Fibroblast of upper back skin (primary cell): ENCODE data around the gene FDXR.

Experiments used
- DNase-seq: peaks from one replicate; pipeline ENCODE4 v3.0.0-alpha.2; 2013

Gene FDXR

GRCh38 chr17:74893936-74894671, 21.3 kb upstream of the FDXR start:
- DNase-seq = no peak

DNA sequence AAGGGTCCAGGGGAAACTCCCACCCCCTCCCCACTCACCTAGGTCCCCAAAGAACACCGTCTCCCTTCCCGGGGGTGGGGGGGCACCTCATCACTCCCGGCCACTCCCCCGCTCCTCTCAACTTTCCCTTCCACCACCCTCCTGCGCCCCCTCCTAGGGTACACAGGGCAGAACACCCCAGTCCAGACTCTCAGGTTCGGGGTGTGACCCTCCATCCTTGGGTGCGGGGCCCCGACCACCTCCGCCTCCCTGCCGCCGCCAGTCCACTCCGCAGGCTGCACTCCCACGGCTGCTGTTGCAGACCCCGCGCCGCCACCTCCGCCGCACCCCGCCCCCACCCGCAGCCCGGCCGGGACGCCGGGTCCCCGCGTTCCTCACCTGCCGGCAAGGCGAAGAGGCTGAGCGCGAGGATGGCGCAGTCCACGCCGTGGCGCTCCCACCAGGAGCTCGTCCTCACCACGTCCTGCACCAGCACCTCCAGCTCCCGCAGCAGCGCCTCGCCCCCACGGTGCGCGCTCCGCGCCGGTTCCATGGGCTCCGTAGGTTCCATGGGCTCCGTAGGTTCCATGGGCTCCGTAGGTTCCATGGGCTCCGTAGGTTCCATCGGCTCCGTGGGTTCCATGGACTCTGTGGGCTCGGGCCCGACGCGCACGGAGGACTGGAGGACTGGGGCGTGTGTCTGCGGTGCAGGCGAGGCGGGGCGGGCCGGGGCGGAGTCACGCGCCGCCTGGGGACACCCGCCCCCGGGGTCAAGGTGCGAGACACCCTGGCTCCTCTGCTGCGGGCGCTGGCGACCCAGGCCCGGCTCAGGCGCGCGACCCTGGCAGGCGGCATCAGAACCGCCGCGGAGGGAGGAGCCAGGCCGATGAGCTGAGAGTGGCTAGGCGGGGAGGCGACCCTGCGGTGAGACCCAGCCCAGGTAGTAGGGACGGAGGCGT, 20.4 kb upstream of the FDXR start, which contains the start of gene FADS6:
TSS of gene FADS6 (minus strand) at position 660 of the 938 bp plus-strand sequence. CDS start at position 622, 38 bp downstream.
- DNase-seq = no peak

DNA sequence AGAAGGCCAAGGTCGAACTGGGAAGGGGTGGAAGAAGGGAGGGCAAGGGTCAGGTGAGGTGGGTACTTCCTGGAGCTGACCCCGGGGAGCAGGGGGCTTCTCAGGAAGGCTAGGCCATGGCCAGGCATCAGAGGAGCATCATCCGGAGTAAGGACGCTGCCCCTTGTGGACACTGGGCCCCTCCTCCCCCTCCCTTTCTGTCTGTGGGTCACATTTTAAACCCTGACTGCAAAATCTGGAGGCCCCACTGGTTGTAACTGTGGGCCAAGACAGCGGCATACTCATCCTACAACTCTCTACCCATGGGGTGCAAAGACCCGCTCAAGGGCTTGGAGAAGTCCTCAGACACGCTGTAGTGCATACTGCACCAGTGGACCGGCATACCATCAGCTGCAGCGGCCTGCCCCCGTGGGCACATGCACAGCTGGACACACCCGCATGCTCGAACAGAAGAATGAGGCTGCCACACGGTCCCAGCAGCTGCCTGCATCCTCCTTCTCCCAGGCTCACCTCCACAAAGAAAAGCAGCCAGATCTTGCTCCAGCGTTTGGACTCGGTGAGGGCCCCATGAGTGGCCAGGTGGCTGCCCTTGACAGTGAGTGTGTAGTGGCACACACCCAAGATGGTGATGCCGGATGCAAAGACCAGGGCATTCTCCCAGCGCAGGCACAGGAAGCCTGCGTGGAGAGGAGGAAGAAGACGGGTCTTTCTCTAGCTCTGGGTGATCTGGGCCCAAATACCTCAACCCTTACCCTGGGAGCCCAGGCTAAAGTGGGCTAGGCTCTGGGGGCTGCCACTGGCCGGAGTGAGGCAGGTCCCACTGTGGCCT, 19.4 kb upstream of the FDXR start:
- no peak for DNase-seq

GRCh38 chr17:74890554-74890953, 17.8 kb upstream of the FDXR start:
- DNase-seq = no peak

DNA sequence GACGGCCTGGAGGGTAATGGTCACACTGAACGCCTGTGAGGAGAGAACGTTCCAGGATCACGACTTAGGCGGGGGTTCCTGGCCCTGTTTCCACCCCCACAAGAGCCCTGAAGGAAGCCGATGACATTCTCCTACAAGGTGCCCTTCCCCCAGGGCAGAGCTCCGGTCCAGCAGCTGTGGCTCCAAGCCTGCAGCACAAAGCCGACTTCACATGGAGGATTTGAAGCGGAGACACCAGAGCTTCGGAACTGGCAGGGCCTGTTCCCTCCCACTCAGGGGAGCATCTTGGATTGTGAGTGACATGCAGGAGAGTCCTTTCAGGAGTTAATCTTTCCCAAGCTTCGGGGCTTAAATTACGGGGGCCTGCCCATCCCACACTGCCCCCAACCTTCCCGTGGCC, 15.7 kb upstream of the FDXR start:
- DNase-seq = no peak

DNA sequence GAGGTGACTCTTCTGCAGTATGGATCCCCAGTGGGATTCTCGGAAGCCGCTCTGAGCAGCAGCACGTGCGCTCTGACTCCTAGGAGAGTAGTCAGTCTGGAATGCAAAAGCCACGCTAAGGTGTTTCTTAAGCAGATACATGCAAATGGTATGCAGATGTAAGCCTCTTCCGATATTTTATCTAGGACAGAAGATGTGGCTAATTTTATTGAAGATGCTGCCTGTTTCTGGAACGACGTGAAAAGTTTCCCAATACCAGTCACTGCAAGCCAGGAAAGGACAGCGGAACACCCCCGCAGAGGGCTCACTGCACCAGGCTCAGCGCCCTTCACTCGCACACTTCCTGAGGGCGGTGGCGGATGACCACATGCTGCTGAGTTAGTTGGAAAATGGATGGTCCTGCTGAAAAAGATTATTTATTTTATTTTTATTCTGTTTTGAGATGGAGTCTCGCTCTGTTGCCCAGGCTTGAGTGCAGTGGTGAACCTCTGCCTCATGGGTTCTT, 10.5 kb upstream of the FDXR start:
- peak; percentile 20 for DNase-seq

- DNase-seq = no peak
These were observed 9.9 kb upstream of the FDXR start for GRCh38 chr17:74882517-74883240.

- no peak for DNase-seq
These were observed 8.3 kb upstream of the FDXR start for GRCh38 chr17:74881073-74881472.

DNA sequence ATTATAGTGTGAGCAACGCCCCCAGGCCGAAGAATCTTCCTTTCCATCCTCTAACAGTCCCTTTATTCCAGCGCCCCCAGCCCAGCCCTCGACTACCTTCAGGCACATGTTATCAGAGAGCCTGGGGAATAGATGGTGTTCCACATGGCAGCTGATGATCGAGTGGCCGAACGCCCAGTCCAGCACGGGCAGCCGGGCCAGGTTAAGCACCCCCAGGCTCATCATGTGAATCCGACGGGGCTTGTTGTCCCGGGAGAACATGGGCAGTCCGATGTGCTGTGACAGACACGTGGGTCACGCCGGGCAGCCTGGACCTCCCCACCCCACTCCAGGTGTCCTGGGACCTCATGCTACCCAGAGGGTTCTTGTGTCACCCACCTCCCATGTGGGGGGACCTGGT, 6.5 kb upstream of the FDXR start:
- DNase-seq = no peak

DNA sequence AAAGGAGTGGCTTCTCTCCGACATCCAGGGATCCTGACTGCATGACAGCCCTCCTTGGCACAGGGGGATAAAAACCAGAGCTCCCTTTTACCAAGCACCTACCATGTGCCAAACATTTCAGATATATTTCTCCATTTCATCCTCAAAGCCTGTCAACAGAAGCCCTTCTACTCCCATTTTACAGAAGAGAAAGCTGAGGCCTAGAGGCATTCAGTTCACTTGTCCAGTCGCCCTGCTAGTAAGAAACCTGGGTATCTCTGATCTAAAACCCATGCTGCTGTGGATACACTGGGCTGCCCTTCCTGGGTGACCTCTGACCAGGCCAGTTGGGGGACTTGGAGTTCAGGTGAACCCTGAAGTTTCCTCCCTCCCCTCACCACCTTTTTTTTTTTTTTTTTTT, 5.9 kb upstream of the FDXR start:
- DNase-seq = no peak

DNA sequence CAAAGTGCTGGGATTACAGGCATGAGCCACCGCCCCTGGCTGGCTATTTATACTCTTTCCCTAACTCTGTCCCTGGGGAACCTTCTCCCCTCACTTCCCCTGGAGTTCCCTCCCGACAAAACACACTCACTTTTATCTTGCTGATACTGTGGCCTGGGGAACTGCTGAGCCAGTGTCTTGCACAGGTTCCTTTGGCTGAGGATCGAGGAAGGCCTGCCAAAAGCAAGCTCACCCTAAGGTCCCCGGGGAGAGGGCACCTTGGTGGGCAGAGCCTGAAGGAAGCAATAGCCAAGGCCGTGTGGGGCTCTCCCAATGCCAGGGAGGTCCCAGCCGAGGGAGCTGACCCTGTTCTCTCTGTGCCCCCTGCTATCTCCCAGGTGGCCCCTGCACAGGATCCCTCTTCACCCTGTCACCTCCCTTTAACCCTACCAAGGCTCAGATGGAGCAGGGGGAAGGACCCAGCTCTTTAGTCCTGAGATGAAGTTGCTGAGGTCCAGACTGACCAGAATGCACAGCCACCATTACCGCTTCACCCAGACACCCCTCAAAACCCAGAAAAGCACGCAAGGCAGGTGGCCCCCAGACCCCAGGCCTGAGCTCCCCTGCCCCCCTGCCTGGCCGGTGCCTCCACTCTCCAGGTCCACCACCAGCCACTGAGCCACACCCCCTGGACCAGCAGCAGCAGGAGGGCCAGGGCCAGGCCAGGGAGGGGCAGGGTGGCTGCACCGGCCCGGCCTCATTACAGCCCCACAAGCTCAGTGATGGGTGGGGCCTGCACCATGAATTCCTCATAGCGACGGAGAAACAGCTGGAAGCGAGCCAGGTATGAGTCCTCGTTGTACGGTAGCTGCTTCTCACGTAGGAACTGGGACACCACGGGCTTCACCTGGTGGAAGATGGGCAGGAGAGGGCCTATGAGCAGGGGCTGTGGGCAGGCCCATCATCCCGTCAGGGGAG, 5.1 kb upstream of the FDXR start:
- DNase-seq = no peak

- DNase-seq = no peak
These were observed 3.3 kb upstream of the FDXR start for GRCh38 chr17:74875977-74876593.

DNA sequence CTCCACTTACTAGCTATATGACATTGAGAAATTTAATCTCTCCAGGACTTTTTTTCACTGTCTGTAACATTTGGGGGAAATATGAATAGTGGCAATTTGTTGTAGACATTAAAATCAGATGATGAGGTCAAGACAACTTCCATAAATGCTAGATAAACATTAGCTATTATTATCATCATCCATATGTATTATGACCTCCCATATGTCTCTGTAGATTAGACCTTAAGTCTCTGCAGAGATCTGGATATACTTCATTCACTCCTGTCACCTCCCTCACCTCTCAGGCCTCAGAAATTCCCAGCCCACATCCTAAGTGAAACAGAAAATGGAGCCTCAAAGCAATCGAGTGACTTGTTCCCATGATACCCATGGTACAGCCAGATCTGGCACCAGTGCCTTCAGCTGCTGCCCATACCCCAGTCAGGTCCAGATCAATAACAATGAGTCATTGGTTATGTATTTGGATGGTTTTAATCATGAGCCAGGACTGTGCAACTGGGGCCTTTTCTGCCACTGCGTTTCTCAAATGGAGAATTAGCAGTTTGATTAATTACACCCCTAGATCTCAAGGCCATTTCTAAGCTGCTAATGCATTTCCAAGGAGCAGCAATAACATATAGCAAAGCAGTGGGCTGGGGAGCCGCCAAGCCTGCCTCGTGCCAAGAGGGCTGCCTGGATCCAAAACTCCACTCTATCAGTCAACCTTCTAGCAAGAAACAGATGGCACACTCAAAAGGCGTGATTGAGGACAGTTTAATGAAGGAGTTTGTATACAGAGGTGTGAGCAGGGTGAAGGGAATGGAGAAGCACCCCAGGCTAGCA, 2.6 kb upstream of the FDXR start:
- DNase-seq = no peak

- no peak for DNase-seq
These were observed 1.8 kb upstream of the FDXR start for GRCh38 chr17:74874615-74875037.

DNA sequence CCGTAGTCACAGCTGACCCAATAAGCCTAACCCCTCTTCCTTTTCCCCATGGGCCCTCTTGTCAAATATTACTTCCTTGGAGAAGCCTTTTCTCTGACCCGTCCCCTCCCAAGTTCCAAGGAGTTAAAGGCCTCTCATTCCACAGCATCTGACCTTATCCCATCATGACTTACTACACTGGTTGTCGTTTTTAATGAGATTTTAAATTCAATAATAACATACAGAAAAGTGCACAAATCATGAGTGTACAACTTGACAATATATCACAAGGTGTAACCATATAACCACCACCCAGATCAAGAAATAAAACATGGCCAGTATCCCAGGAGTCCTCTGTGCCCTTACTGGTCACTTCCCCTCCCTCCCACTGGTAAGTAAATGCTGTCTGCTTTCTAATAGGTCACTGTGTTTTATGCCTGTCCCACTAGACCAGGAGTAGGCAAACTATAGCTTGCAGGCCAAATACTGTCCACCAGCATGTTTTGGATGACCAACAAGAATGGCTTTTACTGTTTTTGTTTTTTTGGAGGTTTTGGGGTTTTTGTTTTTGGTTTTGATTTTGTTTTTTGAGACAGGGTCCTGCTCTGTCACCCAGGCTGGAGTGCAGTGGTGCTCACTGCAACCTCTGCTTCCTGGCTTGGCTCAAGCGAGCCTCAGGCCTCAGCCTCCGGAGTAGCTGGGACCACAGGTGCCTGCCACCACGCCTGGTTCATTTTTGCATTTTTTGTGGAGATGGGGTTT, 1.2 kb upstream of the FDXR start:
- DNase-seq = no peak

DNA sequence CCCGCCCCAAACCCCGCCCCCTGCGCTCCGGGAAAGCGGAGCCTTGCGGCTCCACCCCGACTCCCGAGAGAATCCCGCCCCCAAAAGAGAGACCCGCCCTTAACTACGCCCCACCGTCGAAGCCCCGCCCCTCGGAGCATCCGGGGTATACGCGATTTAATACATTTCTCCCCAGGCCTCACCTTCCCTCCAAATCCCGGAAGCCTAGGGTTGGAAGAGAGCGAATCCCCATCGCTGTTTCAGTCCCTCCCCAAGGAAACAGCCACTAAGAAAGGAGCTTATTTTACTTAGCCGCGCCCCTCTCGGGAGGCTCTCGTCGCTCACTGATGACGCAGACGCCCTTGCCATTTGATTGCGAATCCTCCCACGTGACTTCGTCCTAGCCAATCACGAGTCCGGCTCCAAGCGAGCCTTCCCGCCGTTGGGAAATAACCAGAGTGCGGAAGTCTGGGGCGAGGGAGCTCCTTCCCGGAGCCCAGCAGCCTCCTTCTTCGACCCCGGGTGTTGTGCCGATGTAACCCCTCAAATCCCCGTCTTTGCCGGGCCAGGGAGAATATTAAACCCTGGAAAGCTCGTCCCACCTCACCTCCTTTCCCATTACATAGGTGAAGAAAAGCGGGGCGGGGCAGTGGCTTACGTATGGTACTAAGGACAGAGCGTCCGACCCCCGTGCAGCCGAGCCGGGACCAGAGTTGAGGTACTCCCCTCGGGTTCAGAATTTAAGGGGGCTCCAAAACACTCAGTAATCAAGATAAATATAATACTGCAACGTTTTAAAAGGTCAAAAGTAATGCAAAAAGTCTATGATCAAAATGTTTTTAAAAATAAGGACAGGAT, 461 bp upstream of the FDXR start:
- peak; percentile 100 for DNase-seq

DNA sequence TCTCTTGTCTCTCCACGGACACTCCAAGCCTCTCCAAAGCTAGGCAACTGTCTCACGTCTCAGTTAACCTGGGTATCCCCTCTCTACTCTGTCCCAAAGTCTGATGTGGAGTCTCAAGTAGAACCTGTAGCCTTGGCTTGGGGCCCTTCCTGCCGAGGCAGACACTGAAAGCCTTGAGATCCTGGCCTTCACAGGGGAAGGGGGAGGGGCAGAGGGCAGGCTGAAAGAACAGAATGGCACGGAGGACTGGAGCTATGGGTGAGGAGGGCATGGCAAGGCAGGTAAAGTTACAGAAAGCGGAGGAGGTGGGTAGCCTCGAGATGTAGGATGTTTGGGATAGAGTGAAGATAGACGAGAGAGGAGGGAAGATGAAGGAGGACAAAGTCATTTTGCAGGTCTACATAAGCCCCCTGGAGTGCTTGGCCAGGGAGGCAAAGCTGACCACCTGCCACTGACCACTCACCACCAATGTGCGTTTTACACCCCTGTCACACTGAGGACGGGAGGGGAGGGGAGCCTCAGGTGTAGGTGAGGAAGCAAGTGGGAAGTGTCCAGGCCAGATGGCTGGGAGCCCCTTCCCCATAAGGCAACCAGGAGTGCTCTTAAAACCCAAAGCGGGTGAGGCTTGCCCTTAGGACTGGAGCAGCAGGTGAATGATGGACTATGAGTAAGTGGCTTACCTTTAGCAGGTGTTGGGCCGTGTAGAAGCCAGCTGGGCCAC, 1.3 kb downstream of the FDXR start:
- DNase-seq = no peak
